AML-193 (cell line): ENCODE results near the gene PROC.
A peak's percentile ranks its signal among the peaks of the same experiment; 100 is the strongest.
"Not testable (repeated sequence)": the region's sequence is repeated elsewhere in the genome, so short reads cannot be mapped to it uniquely, and the experiment has no call there.

Experiments used
- DNase-seq, 2 experiments: peaks; one replicate each; lab custom pipeline; 2025; lab: John Stamatoyannopoulos, UW

PROC gene

DNA sequence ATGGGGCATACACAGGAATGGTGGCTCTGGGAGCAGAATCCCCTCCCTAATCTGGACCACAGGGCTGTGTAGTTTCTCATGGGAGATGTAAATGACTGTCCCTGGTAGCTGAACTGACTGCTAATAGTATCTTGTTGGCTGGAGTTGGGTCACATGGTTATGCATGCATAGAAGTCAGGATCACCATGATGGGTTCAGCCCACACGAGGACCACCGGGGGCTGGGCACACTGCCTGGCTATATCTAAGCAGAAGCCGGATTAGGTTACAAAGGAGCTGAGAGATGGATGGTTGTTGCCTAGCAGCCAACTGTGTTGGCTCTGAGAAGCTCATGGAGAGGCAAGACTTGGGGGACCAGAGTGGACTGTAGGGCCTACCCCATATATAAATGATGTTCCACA, 23.7 kb upstream of the PROC start:
- DNase-seq = no peak

DNA sequence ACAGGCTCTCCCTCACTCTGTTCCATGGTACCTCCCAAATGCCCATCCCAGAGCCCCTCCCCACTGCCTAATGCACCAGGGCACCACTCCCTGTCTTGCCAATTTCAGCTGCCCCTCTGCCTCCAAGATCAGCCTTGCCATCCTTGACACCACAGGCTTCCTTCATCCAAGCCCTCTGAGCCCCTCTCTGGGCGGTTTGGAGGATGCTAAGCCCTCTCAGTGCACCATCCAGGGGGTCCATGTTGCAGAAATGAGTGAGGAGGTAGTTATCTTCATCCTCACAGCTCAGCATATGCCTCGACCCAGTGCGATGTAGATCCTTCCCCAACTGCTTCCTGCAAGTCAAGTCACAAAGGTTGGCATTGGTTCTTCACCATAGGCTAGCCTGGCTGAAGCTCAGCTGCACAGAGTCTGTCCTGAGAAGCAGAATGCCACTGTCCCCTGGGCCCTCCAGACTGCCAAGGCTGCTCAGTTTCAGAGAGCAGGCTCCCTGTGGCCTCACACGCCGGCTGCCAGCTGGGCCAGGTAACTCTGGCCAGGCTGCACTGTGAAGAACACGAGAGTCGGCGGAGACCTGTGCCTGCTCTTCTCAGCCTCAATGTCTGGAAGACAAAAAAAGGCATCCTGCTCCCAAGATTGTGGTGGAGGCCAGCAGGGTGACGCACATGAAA, 20.5 kb upstream of the PROC start:
- no peak for DNase-seq

DNA sequence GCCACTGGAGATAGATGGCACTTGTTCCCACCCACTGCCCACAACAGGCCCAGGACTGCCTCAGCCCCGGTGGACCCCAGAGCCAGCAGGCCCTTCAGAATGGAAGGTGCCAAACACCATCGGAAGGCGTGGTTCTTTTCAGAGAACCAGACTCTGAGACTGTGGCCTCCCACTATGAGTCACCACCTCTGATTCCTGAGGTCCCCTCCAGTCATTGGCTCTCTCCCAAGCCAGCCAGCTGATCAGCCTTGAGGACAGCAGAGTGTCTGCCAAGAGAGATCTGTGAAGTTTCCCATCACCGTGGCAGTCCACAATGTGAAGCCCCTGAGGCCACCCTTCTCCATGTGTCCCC, 20.0 kb upstream of the PROC start:
- peak; percentile 49 to 52 for DNase-seq

DNA sequence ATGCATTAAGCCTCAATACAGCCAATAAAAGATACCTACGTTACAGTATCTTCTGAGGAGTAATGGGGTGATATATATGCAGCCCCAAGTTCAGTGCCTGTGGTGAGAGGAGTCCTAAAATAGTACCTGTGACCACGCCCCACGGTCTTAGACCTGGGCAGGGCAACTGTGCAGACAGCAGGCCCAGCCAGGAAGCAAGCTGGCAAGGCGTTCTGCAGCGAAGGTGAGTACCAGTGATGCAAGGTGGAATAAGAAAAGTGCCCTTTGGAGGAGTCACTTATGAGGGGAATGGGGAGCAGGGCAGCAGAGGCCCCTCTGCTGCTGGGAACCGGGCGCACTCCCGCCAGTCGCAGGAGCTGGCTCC, 17.7 kb upstream of the PROC start:
- no peak for DNase-seq

DNA sequence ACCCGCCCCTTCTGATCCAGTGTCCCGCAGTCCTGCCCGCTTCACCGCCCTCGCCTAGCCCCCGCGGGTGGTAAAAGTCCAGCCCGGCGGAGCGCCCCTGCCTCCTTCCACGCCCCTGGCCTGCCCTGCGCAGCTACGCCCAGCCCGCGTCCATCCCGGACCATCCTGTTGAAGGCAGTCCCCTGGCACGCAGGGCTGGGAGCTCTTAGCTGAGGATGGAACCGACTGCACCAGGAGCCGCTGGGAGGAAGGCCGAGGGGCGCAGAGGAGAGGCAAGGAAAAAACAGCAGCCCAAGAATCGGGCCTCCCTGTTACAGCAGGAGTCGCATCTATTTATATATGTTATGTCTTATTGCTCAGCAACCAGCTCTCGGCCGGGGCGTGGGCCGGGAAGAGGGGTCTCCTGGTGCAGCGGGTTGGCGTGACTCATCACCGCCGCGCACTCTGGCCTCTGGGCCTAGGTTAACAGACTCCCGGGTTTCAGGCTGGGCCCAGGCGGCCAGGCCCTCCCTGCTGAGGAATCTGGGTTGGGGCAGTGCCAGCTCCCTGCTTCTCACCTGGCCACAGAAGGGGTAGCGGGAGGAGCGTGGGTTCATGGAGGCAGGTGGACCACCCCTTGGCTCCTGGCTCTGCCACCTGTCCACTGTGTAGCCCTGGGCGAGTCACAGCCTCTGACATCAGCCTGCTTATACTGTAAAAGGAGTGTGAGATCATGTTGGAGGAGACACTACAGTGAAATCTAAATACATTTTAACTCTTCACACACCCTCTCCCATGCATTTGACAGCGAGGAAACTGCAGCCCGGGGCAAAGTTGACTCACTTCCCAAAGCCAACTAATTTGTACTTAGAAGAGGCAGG, 17.1 kb upstream of the PROC start:
- DNase-seq = no peak

DNA sequence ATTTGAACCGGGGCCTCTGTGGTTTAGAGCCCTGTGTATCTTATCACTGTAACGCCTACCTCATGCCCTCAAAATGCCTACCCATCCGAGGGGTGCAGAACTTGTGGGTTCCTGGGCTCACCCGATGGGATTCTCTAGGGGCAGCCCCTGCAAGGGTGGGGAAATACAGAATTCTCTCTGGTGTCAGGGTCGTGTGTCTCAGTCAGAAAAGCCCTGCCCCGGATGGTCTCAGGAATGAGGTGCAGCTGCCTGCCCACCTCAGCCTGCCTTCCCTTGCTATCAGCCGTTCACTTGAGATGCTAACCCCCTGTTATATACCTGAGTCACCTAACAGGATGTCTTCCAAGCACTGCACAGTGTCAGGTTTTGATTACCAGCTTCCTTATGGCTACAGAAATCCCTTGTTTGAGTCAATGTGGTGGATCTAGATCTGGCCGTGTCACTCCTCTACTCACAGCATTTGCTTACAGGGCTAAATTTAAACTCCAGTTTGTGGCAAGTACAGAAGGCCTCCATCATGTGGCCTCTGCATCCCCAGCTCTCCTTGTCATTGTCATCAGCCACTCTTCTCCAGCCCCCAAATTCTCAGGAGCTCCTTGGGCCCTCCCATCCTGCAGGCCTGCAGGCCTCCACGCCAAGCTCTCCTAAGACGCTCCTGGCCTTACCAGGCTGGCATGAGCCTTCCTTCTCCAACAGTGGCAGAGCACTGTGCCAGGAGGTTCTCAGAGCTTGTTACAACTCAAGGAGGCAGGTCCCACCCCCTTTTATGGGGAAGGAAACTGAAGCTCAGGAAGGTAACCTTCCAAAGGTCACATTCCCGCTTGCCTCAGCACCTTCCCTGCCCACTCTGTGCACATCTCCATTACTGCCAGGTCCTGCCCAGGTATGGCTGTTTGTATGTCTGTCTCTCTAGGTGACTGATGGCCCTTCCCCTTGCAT, 16.2 kb upstream of the PROC start:
- DNase-seq = no peak

DNA sequence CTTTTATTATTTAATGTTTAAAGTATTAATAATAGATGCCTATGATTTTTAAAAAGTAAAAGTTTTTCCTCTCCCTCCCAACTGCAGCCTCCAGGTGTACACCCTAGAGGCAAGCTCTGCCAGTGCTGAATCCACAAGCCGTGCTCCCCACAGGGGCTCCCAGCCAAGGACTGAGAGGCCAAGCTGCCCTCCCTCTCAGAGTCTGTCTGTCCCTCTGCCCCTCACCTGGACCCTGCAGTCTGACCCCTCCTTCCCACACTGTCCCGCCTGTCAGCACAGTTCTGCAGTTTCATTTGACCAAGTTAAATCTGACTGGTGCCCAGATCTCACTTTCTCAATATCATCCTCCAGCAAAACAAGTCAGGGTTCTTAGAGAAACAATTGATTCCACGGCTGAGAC, 14.8 kb upstream of the PROC start:
- no peak for DNase-seq

DNA sequence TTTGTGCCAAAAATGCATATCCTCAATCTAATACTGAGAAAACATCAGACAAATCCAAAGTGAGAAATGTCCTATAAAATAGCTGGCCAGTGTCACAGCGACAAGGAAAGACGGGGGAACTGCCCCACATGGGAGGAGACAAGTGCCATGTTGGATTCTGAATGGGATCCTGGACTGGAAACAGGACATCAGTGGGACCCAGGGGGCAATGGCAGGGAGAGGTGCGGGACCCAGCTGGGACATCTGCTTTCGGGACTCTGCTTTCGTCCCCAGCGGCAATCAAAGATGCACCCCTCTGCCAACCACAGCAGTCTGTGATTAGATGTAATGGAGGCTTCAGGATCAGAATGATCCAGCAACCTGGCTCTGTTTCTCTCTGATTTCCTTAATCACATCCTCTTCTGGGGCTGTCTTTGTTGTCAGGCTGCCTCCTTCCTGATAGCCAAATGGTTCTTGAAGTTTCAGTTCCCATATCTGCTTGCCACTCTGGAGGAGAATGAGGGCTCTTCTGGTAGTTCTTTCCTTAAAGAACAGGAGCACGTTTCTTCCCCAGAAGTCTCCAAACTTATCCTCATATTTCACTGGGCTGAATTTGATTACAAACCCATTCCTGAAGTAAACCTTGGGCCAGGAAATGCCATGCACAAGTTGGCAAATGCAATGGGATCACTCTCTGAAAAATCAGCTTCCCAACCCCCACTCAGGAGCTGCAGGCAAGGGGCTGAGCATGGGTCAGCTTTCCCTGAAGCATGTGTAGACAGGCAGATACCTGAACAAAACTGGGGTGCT, 13.6 kb upstream of the PROC start:
- no peak for DNase-seq

DNA sequence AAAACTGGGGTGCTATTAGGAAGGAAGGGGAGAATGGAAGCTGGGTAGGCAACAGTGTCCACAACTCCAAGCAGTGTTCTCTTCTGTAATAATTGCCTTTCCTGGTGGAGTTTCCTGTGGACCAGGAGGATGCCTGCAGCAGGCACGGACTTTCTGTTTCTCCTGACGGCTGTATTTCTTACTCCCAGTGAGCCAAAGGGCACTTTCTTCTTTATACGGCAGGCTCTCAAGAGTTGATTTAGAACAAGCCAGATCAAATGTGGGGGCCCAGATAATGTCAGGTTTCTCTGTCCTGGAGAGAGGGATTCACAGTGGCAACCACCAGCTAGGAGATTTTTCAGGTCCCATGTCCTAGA, 13.0 kb upstream of the PROC start:
- no peak for DNase-seq

DNA sequence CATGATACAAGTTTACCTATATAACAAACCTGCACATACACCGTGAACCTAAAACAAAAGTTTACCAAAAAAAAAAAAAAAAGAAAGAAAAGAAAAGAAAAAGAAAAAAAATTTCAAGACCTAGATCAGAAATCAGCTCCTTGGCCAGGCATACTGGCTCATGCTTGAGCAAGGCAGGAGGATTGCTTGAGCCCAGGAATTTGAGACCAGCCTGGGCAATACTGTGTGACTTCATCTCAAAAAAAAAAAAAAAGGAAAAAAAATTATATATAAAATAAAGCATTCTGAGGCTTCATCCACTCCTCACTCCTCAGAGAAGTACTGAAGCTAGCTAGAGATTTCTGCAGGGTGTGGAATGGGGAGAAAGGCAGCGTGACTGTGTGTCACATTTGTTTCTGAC, 11.8 kb upstream of the PROC start:
- DNase-seq = no peak

DNA sequence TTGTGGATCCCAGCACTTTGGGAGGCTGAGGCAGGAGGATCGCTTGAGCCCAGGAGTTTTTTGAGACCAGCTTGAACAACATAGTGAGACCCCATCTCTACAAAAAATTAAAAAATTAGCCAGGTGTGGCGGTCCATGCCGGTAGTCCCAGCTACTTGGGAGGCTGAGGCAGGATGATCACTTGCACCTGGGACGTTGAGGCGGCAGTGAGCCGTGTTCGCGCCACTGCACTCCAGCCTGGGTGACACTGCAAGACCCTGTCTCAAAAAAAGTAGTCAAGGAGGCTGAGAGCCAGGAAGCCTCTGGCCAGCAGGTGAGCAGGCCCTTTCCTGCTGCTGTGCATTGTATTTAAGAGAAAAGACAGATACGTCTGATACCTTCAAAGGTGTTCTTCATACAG, 11.1 kb upstream of the PROC start:
- no peak for DNase-seq

DNA sequence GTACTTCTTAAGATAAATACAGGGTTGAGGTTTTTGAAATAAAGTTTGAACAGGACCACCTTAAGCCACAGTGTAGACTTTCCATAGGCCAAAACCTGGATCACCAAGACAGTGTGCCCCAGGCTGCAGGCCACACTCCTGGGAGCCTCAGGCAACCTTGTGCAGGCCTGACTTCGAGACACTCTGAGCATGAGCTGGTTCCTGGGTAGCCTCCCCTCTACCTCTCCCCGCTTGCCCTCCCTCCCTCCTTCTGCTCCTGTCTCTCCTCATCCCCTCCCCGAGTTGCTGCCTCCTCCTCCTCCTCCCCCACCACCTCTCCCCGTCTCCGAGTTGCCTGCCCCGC, 10.6 kb upstream of the PROC start:
- peak in 1 of 2 experiments; percentile 43 for DNase-seq

DNA sequence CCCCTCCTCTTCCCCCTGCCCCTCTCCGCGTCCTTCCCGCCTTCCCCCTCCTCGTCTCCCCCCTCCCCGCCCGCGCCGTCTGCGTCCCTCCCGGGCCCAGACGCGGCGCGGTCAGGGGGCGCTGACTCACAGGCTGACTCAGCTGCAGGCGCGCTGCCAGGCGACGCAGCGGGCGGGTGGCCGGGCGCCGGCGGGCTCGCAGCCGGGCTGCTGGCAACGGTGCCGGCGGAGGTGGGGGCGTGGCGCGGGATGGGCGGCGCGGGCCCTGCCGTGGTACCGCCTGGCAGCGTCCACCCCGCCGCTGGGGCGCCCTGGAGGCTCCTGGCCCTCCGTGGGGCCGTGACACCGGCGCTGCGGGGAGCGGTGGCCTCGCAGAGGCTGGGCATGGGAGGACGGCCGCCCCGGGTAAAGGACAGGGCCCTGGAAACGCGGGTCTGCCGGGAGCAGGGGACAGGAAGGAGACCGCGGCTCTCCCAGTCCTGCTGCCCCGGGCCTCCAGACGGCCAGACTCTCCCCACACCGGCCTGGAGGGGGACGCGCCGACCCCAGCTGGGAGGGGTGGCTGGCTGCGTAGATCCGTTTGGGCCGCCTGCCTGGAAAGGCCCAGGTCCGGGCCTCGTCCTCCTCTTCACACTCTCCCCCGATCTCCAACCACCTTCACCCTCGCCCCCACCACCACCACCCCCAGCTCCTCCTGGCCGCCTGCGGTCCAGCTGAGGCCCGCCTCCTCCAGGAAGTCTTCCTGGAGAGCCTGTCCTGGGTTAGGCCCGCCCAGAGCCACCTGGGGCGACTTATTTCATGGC, 10.0 kb upstream of the PROC start:
- peak; percentile 72 to 78 for DNase-seq

DNA sequence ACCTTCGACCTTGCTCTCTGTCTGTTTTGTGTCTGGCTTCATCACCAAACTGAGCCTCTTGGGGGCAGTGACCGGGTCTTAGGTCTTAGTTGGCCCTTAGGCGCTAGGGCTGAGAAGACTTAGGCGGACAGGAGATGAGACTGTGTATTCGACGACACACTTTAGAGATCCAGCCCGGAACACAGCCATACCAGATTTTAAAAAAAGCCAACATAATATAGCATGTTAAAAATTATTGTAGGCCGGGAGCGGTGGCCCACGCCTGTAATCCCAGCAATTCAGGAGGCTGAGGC, 9.5 kb upstream of the PROC start:
- DNase-seq = no peak

DNA sequence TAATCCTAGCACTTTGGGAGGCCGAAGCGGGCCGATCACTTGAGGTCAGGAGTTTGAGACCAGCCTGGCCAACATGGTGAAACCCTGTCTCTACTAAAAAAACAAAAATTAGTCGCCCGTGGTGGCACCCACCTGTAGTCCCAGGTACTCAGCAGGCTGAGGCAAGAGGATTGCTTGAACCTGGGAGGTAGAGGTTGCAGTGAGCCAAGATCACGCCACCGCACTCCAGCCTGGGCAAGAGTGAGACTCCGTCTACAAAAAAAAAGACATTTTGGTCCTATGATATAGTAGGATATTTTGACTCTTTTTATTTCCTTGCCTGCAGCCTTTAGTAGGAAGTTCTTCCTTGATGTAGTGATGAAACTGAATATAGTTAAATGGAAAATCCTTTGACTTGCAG, 8.5 kb upstream of the PROC start:
- DNase-seq = not testable (repeated sequence)

DNA sequence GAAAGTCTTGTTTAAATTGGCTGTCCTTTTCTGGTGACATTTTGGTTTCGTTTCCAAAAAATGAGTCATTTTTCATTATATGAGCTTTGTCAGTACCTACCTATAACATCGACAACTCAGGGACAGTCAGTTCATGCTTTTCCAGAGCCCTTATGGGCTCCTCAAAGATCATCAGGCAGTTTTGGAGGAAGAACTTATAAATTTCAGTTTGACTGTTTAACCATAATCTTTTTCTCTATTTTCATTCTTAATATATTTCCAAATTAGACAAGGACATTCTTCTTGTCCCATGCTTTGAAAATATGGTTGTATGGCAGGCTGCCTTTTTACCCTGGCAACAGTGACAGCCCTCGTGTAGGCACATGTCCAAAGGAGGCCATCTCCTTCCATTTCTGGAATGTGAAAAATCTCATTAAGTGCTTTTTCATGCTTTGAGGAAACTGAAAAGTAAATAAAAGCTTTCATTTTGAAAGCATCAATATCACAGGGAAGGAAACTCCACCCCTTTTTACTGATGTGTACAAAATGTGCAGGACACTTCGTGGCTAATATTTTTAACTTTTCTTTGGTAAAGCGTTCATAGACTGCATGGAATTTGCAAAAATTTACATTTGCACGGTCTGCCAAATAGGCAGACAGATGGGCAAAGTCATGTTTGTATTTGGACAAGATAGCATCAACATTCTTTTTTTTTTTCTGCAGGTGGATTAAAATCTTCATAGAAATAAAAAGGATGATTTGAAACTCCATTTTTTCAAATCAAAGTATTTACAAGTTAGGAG, 7.2 kb upstream of the PROC start:
- DNase-seq = no peak

DNA sequence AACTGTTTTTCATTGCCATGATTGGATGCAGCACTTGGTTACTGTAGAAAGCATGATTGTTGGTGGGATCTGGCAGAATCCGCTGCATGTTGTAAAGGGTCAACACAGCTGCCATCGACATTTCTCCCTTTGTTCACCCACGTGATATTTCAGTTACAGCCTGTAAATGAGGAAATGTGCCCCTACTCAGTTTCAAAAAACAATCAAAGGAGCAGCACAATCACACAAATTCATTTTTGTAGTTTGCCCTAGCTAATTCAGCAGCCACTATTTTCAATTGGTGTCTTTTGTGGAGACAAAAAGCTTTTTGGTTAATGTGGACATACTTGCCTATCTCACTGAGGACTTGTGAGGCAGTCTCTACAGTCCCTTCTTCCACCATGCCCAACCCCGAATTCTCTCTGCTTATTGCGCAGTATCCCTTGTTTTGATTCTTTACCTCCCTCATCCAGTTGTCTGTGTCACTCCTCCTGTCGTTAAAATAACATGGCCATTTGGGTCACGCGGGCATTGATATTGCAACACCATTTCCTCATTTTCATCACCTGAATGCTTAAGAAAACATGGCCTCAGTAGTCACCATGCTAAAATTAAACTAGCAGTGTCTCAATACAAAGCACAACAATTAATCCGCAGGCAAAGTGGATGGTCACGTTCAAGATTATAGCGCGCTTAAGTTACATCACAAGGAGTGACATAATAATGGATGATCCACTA, 6.4 kb upstream of the PROC start:
- peak; percentile 41 to 59 for DNase-seq

DNA sequence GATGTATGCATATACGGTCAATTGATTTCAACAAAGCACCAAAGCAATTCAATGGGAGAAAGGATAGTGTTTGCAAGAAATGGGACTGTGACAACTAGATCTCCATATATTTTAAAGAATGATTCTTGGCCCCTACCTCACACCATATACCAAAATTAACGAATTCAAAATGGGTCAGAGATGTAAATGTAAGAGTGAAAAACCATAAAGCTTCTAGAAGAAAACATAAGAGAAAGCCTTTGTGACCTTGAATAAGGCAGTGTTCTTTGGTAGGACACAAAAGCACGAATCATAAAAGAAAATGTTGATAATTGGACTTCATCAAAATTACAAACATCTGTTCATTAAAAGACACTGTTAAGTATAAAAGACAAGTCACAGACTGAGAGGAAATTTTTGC, 5.0 kb upstream of the PROC start:
- no peak for DNase-seq

DNA sequence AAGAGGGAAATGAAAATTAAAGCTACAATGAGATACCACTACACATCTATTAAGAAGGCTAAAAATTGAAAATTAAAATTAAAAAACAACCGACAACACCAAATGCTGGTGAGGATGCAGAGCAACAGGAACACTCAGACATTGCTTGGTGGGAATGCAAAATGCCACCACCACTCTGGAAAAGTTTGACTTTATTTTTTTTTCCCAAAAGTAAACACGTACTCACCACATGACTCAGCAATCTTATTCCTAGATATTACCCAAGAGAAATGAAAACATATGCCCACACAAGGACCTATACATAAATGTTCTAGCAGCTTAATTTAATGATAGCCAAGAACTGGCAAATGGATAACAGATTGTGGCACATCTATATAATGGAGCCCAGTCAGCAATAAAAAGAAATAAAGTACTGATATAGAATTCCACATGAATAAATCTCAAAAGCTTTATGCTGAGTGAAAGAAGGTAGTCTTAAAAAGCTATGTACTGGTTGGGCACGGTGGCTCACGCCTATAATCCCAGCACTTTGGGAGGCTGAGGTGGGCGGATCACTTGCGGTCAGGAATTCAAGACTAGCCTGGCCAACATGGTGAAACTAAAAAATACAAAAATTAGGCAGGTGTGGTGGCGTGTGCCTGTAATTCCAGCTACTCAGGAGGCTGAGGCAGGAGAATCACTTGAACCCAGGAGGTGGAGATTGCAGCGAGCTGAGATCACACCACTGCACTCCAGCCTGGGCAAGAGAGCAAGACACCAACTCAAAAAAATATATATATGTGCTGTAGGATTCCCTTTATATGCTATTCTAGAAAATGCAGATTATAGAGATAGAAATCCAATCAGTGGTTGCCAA, 4.2 kb upstream of the PROC start:
- DNase-seq = no peak
